SH-SY5Y (cell line): ENCODE data around the gene BACE2.

ENCODE experiments used
- GATA2 ChIP-seq: IDR thresholded peaks from 2 replicates; pipeline ENCODE4 v1.6.1; 2011; ENCODE audit warnings: mild to moderate bottlenecking, low read depth, low read length
- GATA3 ChIP-seq: IDR thresholded peaks from 2 replicates; pipeline ENCODE4 v1.6.1; 2011; ENCODE audit warnings: low read depth, mild to moderate bottlenecking, low read length, moderate library complexity

GRCh38 chr21:41289431-41289830, 121.5 kb downstream of the BACE2 start:
- TF ChIP-seq GATA2: no peak
- TF ChIP-seq GATA3: no peak
